HepG2 (cell line): ENCODE data around the gene FAM111A. TPM values are rescaled to one million over a fixed set of nuclear protein-coding genes. Genes with fewer than 3 reads are reported as not detected.

Experiments used
- CCAR2 ChIP-seq: fragments of 200-400 bp; formaldehyde crosslinking; optimal IDR thresholded peaks from 2 replicates; pipeline ENCODE3; 2018; ENCODE audit warnings: low read depth, mild to moderate bottlenecking, low read length, moderate library complexity
- DNMT3B ChIP-seq: conservative IDR thresholded peaks from 2 replicates; pipeline ENCODE4 v1.6.1; 2016; ENCODE audit warnings: missing biosample characterization, control low read depth
- ESRRA ChIP-seq: sonication (generic); formaldehyde crosslinking; IDR thresholded peaks from 2 replicates; pipeline ENCODE4 v1.5.1; 2020; ENCODE audit warnings: mild to moderate bottlenecking, low read depth, missing genetic modification reagents
- GMEB1 ChIP-seq: sonication (generic); formaldehyde crosslinking; IDR thresholded peaks from 2 replicates; pipeline ENCODE4 v1.5.1; 2020; ENCODE audit warnings: missing genetic modification reagents, mild to moderate bottlenecking, borderline replicate concordance
- HNF4G ChIP-seq, 2 experiments: sonication (generic) in 1 of 2; formaldehyde crosslinking in 1 of 2; IDR thresholded peaks; 2 replicates each; pipeline versions ENCODE4 v1.4.0 to v1.6.1; 2011 to 2020; ENCODE audit warnings: borderline replicate concordance in 2 of 2, low read depth in 2 of 2, mild to moderate bottlenecking in 2 of 2, low read length in 1 of 2, missing genetic modification reagents in 1 of 2, moderate library complexity in 1 of 2
- LCORL ChIP-seq, 2 experiments: fragments of 450-650 bp in 1 of 2; sonication (generic) in 1 of 2; formaldehyde crosslinking in 1 of 2; IDR thresholded peaks; 2 replicates each; pipeline versions ENCODE4 v1.5.0 to v1.6.1; 2017 to 2020; ENCODE audit warnings: antibody characterized with exemption in 1 of 2, missing genetic modification reagents in 1 of 2
- MIER2 ChIP-seq: IDR thresholded peaks from 2 replicates; pipeline ENCODE4 v1.6.1; 2016; ENCODE audit warnings: missing biosample characterization, missing genetic modification reagents
- SOX6 ChIP-seq, 2 experiments: fragments of 450-650 bp in 1 of 2; sonication (generic) in 1 of 2; formaldehyde crosslinking in 1 of 2; IDR thresholded peaks; 2 replicates each; pipeline versions ENCODE4 v1.4.0 to v1.6.1; 2017 to 2020; ENCODE audit warnings: antibody characterized with exemption in 1 of 2, mild to moderate bottlenecking in 1 of 2, missing genetic modification reagents in 1 of 2
- TEAD3 ChIP-seq: optimal IDR thresholded peaks from 2 replicates; pipeline ENCODE3; 2016; ENCODE audit warnings: borderline replicate concordance
- ZFP62 ChIP-seq: sonication (generic); formaldehyde crosslinking; IDR thresholded peaks from 2 replicates; pipeline ENCODE4 v1.4.0; 2020; ENCODE audit warnings: missing genetic modification reagents
- ZNF142 ChIP-seq: sonication (generic); formaldehyde crosslinking; IDR thresholded peaks from 2 replicates; pipeline ENCODE4 v1.4.0; 2020; ENCODE audit warnings: missing genetic modification reagents
- ZNF224 ChIP-seq: sonication (generic); formaldehyde crosslinking; IDR thresholded peaks from 2 replicates; pipeline ENCODE4 v1.5.0; 2020; ENCODE audit warnings: mild to moderate bottlenecking, missing genetic modification reagents
- ZNF337 ChIP-seq: sonication (generic); formaldehyde crosslinking; IDR thresholded peaks from 2 replicates; pipeline ENCODE4 v1.5.1; 2020; ENCODE audit warnings: missing genetic modification reagents, low read depth, mild to moderate bottlenecking, borderline replicate concordance
- ZNF496 ChIP-seq: sonication (generic); formaldehyde crosslinking; IDR thresholded peaks from 2 replicates; pipeline ENCODE4 v1.8.1; 2023; ENCODE audit warnings: mild to moderate bottlenecking, moderate library complexity, missing genetic modification reagents; ENCODE audit not compliant: insufficient replicate concordance
- ZNF543 ChIP-seq: sonication (generic); formaldehyde crosslinking; IDR thresholded peaks from 2 replicates; pipeline ENCODE4 v1.4.0; 2020; ENCODE audit warnings: mild to moderate bottlenecking, missing genetic modification reagents
- ZSCAN31 ChIP-seq: sonication (generic); formaldehyde crosslinking; IDR thresholded peaks from 2 replicates; pipeline ENCODE4 v1.5.0; 2020; ENCODE audit warnings: low read depth, mild to moderate bottlenecking, missing genetic modification reagents
- polyA plus RNA-seq, 8 experiments: library from polyadenylated mRNA; depleted of rRNA in 3 of 8; stranded (reverse) in 7 of 8; unstranded in 1 of 8; fragments of >200 nt; fragmentation: Illumina TruSeq in 4 of 8; extraction: Trizol in 4 of 8; gene quantifications; 2 replicates each; pipeline versions ENCODE4 v1.2.1 to v1.2.3, GENCODE V29; 2011 to 2016; ENCODE audit warnings: low read depth in 4 of 8, missing spikeins in 1 of 8, mixed read lengths in 1 of 8; ENCODE audit not compliant: insufficient read depth in 1 of 8
- total RNA-seq, 5 experiments: library from RNA; depleted of rRNA; stranded (reverse); fragments of >200 nt; fragmentation: Illumina TruSeq; extraction: Trizol; gene quantifications; 2 replicates each; pipeline ENCODE4 v1.2.3, GENCODE V29; 2016; ENCODE audit warnings: low read depth in 1 of 5
- TF ChIP-seq, protein P1 (sequence below): IDR thresholded peaks from 2 replicates; pipeline ENCODE4 v1.6.1; 2016; ENCODE audit warnings: missing compliant biosample characterization, missing genetic modification reagents, borderline replicate concordance
- TF ChIP-seq, protein P2 (sequence below): sonication (generic); IDR thresholded peaks from 2 replicates; pipeline ENCODE4 v1.6.1; 2016; ENCODE audit warnings: low read depth, borderline replicate concordance

The FAM111A gene
- total and polyA plus RNA-seq, 2 of the 13 experiments (the other 11 are each of a cell fraction or from before 2014, with no cell fraction given): 3.2 to 13.5 TPM

GRCh38 chr11:59106363-59107336, 36.0 kb upstream of the FAM111A start, which contains the start of gene FAM111B (continued):
- TF ChIP-seq ZNF142 (CRISPR knock-in tag) (no peak; the same call in 1 of the 2 replicates), ZNF337 (CRISPR knock-in tag) (no peak), LCORL (IDR thresholded peaks at IDR 0.05) (no peak), LCORL (CRISPR knock-in tag; IDR thresholded peaks at IDR 0.05) (no peak), GMEB1 (CRISPR knock-in tag) (no peak), ZFP62 (no peak), DNMT3B (CRISPR knock-in tag) (no peak), ZNF224 (CRISPR knock-in tag) (no peak), CCAR2 (no peak), TEAD3 (no peak), ZNF496 (CRISPR knock-in tag) (no peak), ESRRA (CRISPR knock-in tag) (no peak), SOX6 (IDR thresholded peaks at IDR 0.05) (no peak), SOX6 (CRISPR knock-in tag; IDR thresholded peaks at IDR 0.05) (no peak), MIER2 (CRISPR knock-in tag) (no peak), ZSCAN31 (CRISPR knock-in tag) (no peak), HNF4G (IDR thresholded peaks at IDR 0.05; ENCODE audit: borderline replicate concordance, low read depth, low read length) (no peak), HNF4G (CRISPR knock-in tag; IDR thresholded peaks at IDR 0.05; ENCODE audit: borderline replicate concordance, low read depth) (no peak), ZNF543 (CRISPR knock-in tag) (no peak)
- TF ChIP-seq, protein P1, sequence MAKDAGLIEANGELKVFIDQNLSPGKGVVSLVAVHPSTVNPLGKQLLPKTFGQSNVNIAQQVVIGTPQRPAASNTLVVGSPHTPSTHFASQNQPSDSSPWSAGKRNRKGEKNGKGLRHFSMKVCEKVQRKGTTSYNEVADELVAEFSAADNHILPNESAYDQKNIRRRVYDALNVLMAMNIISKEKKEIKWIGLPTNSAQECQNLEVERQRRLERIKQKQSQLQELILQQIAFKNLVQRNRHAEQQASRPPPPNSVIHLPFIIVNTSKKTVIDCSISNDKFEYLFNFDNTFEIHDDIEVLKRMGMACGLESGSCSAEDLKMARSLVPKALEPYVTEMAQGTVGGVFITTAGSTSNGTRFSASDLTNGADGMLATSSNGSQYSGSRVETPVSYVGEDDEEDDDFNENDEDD (CRISPR knock-in tag): peak; percentile 91
- TF ChIP-seq, protein P2, sequence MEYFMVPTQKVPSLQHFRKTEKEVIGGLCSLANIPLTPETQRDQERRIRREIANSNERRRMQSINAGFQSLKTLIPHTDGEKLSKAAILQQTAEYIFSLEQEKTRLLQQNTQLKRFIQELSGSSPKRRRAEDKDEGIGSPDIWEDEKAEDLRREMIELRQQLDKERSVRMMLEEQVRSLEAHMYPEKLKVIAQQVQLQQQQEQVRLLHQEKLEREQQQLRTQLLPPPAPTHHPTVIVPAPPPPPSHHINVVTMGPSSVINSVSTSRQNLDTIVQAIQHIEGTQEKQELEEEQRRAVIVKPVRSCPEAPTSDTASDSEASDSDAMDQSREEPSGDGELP: peak; percentile 74; the same call in 1 of the 2 replicates
